Prostate gland (tissue), 2 donors: ENCODE data around the gene RPL39.

Experiments
- POLR2A ChIP-seq: fragments of 450-650 bp; IDR thresholded peaks from one replicate; pipeline ENCODE4 v1.6.1; 2016; ENCODE audit warnings: antibody characterized with exemption, mild to moderate bottlenecking
- TF ChIP-seq, protein P1 (sequence below), 4 experiments: fragments of 200-600 bp in 2 of 4; fragments of 450-650 bp in 2 of 4; sonication (generic) in 2 of 4; IDR thresholded peaks; 1 replicate in 3 of 4; 2 replicates in 1 of 4; pipeline ENCODE4 v1.5.1; 2016 to 2019; ENCODE audit warnings: antibody characterized with exemption in 4 of 4, mild to moderate bottlenecking in 2 of 4, moderate library complexity in 2 of 4

- no peak for TF ChIP-seq POLR2A
- TF ChIP-seq, protein P1, sequence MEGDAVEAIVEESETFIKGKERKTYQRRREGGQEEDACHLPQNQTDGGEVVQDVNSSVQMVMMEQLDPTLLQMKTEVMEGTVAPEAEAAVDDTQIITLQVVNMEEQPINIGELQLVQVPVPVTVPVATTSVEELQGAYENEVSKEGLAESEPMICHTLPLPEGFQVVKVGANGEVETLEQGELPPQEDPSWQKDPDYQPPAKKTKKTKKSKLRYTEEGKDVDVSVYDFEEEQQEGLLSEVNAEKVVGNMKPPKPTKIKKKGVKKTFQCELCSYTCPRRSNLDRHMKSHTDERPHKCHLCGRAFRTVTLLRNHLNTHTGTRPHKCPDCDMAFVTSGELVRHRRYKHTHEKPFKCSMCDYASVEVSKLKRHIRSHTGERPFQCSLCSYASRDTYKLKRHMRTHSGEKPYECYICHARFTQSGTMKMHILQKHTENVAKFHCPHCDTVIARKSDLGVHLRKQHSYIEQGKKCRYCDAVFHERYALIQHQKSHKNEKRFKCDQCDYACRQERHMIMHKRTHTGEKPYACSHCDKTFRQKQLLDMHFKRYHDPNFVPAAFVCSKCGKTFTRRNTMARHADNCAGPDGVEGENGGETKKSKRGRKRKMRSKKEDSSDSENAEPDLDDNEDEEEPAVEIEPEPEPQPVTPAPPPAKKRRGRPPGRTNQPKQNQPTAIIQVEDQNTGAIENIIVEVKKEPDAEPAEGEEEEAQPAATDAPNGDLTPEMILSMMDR (IDR thresholded peaks at IDR 0.05) = no peak
Observed at GRCh38 chrX:119759248-119759766, 32.1 kb downstream of the RPL39 start.
